ENCODE results near the gene HSDL2. TPM values are rescaled to one million over a fixed set of nuclear protein-coding genes. Genes with fewer than 3 reads are reported as not detected.

Gene HSDL2
- 42.2 and 54.9 TPM in 2 replicates for total RNA-seq

DNA sequence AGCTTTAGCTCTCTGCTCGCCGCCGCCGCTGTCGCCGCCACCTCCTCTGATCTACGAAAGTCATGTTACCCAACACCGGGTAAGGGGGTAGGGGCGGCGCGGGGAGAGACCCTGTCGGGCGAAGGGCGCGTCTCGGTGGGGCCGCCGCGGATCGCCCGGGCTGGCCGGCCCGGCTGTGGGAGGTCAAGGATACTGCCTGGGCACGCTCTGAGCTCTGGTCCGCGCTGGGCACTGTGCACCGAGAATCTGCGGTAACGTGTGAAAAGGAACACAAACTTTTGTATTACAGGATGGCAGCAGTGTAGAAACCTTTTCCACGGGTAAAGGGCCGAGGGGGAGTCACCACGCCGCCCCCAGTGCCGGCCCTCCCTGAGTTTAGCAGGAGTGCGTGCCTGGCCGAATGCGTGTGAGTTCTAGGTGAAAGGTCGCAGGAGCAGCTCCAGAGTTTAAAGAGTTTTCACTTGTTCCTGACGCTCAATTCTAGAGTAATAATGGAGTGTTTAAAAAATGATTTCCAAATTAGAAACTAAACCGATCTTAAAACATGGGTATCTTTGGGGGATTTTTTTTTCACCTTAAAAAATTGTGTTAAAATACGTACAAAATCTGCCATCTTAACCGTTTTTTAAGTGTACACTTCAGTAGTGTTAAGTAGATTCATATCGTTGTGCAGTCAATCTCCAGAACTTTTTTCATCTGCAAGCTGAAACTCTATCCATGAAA lies at the start of gene HSDL2:
Gene HSDL2 (plus strand): TSS at position 7 of the 723 bp plus-strand sequence. CDS start 56 bp downstream, at position 63.

DNA sequence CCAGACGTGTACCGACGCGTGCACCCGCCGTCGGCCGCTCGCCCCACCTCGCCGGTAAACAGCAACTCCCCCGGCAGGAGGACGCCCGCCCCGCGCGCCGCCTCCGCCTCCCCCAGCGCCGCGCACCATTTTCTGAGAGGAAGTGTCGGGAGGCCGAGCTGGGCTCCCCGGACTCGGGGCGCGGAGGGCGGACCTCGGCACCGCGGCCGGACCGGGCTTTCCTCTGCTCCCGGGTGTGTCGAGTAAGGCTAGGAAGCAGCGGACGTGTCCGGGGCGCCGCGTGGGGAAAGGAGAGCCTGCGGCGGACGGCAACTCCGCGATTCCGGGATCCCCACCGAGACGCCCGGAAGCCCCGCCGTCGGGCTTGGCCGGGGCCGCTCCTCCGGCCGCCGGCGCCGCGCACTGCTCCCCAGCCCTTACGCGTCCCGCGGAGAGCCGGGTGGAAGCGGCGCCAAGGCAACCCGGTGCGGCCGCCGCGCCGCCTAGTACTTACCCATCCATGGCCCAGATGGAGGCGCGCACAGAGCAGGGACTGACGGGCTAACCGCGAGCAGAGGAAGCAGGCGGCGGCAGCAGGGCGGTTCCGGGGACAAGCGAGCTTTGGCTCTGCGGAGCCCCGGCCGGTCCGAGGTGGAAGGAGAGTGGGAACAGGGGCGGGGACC lies 46.8 kb upstream of the HSDL2 start, which contains the start of gene PTBP3:
Gene PTBP3 (minus strand): TSS at position 643 of the 662 bp plus-strand sequence. CDS start 35,754 bp downstream, outside the sequence.

DNA sequence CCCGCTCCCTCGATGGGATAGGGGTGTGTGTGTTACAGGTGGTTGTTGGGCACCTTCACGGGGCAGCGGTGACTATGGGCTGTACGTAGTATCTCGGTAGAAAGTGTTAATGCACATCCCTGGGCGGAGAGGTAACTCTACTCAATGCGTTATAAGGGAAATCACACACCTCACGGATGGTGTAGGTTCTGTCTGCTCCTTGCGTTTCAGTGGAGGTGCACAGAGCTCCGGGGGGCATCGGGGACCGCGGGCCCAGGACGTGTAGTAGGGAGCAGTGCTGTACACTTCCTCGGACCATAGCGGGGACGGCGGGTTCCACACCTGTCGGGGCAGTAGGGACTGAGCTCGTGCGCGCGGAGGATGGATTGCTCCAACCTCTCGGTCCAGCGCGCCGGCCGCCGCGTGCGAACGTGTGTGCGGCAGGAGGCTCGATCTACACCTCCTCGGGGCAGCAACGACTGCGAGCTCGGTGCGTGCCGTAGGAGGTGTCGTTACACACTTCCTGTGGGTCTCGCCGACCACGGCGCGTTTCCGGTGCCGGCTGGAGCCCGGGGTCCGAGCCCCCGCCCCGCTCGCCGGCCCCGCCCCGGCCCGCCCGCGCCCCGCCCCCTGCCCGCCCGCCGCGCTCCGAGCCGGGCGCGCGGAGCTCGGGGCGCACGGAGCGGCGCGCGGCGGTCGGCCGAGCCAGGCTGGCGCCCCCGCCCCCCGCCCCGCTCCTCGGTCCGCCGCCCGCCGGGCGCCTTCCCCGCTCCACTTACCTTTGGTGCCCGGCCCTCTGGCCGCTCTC lies 106.5 kb downstream of the HSDL2 start, which contains the start of gene KIAA1958:
Gene KIAA1958 (plus strand): TSS at position 607 of the 787 bp plus-strand sequence. CDS start 87,254 bp downstream, outside the sequence.

Other genes starting within 250 kb of the HSDL2 start
- 12.2 and 18.4 TPM in 2 replicates for gene SUSD1, start 204.8 kb upstream of the HSDL2 start, total RNA-seq
- gene PTBP3, start 46.5 kb upstream of the HSDL2 start, total RNA-seq: 5.3 and 8.7 TPM in 2 replicates
- 0.32 and 0.34 TPM in 2 replicates for gene KIAA1958, start 106.7 kb downstream of the HSDL2 start, total RNA-seq

Data from bronchial smooth muscle cell (primary cell).